WI38 (cell line): ENCODE results near the gene SEMA3G.
A peak's percentile ranks its signal among the peaks of the same experiment; 100 is the strongest.

Source experiments
- H3K4me3 ChIP-seq: 2 replicates; pipeline ENCODE4 v1.5.1; 2011; ENCODE audit warnings: low read depth, mild to moderate bottlenecking, control low read depth, low read length
- TF ChIP-seq, protein P1 (sequence below): IDR thresholded peaks from 2 replicates; pipeline ENCODE4 v1.5.1; 2012; ENCODE audit warnings: low read depth, mild to moderate bottlenecking, control low read depth, low read length

Gene SEMA3G

DNA sequence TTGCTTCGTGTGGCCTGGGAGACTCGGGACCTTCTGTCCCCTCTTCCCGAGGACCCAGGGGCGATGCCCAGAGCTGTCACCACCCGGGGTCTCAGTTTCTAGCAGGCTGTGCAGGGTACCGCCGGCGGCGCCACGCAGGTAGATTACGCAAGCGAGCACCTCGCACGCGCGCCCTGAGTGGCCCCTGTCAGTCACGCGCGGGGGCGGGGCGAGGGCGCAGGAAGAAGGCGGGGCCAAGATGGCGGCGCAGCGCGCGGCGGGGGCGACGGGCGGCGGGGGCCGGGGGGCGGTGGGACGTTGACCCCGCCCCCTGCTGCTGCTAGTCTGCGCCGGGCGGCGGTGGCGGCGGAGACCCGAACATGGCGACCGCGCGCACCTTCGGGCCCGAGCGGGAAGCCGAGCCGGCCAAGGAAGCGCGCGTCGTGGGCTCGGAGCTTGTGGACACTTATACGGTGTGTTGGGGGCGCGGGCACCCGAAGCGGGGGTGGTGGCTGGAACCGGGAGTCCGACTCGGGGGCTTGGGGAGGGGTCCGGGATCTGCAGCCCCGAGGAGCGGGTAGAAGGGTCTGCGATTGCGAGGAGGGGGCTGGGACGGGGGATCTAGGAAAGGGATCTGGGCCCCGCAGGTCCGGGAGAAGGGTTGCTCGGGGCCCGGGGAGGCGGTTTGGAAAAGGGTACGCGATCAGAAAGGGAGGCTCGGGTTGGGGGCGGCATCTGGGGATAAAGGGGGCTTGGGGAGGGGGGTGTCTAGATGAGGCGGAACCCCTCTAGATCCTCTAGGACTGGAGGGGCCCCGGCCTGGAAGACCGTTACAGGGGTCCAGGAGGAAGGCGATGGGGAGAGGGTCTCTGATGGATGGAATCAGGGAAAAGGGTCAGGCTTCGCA lies 10.6 kb upstream of the SEMA3G start, which contains the start of gene NISCH:
Gene NISCH, plus strand, starts transcription at position 322 of the 886 bp plus-strand sequence. Its CDS starts 38 bp downstream, at position 360.
- H3K4me3 ChIP-seq = peak within 1 kb of the TSS; percentile 75
- TF ChIP-seq, protein P1, sequence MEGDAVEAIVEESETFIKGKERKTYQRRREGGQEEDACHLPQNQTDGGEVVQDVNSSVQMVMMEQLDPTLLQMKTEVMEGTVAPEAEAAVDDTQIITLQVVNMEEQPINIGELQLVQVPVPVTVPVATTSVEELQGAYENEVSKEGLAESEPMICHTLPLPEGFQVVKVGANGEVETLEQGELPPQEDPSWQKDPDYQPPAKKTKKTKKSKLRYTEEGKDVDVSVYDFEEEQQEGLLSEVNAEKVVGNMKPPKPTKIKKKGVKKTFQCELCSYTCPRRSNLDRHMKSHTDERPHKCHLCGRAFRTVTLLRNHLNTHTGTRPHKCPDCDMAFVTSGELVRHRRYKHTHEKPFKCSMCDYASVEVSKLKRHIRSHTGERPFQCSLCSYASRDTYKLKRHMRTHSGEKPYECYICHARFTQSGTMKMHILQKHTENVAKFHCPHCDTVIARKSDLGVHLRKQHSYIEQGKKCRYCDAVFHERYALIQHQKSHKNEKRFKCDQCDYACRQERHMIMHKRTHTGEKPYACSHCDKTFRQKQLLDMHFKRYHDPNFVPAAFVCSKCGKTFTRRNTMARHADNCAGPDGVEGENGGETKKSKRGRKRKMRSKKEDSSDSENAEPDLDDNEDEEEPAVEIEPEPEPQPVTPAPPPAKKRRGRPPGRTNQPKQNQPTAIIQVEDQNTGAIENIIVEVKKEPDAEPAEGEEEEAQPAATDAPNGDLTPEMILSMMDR = no peak

DNA sequence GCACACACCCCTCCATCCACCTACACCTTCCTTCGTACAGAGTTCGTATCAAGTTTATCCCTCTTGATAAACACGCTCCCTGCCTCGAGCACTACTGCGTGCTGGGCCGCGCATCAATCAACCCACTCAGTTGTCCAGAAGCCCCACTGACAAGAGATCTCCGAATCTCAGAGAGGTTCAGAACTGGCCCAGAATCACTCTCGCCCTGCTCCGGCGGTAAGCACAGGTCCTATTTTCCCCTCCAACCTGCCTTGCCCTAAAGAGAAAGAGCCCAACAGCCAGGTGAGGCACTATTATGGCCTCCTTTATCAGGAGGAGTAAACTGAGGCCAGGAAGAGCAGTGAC lies 10.0 kb upstream of the SEMA3G start:
- H3K4me3 ChIP-seq = peak overlapping the region; percentile 75
- TF ChIP-seq, protein P1 = no peak

DNA sequence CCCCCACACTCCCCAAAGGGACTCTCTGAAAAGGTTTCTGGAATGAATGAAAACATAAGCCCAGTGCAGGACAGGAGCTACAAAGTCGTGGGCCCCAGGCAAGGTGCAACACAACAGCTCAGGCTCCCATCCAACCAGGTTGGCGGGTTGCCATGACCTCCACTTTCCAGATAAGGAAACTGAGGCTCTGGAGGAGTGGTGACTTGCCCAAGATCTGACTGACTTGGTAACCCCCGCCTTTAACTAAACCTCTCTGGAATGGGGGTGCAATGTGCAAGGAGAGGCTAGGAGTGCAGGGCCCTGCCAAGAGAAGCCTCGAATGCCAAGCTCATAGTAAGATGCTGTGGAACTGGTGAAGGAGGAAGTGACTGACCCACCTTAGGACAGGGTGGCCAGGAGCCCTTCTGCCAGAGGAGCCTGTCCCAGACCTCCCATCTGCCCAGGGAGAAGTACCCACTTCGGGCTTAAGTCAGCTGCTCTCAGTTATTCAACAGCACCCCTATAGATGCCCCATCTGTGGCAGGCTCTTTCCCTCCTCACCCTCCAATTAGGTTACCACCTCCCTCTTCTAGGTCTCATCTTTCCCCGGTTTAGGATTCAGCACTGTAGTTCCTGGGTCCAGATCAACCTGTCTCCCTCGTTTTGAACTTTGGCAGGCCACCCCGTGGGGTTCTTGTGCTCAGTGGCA lies 9.5 kb upstream of the SEMA3G start:
- H3K4me3 ChIP-seq = no peak overlapping the region
- TF ChIP-seq, protein P1 = no peak

- TF ChIP-seq, protein P1 = no peak
- H3K4me3 ChIP-seq = no peak within 1 kb of the TSS; the same call in 1 of the 2 replicates
Measured at GRCh38 chr3:52453496-52454249, 8.8 kb upstream of the SEMA3G start, which contains the start of gene TNNC1. Gene TNNC1 (minus strand): TSS chr3:52454041. CDS start chr3:52454015, 26 bp downstream.

DNA sequence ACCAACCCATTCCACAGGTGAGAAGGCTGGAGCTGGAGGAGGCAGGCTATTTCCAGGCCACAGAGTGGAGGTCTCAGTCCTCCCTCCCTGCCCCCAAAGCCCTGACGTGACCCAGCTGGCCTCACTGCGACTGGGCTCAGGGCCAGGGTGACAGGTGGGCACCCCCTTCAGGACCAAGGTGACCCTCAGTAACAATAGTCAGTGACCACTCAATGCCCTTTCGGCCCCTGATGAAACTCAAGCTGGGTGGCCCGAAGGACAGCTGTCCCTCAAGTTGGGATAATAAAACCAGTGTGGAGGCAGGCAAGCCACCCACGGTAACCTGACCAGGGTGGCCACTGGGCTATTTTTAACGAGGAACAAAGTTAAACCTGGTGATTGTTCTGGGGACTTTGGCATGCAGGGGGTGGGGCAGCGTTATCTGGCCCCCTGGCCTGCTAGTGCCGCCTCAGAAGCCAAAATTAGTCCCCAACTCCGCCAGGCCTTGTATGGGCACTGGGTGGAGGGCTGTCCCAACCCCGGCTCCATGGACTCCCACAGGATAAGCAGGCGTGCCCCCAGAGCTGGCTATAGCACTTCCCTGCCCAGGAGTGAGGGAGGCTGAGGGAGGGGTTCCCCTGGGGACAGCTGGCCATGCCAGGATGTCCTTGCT lies 7.8 kb upstream of the SEMA3G start:
- TF ChIP-seq, protein P1 = no peak
- H3K4me3 ChIP-seq = no peak overlapping the region

- TF ChIP-seq, protein P1 = no peak
- H3K4me3 ChIP-seq = no peak overlapping the region
Measured at GRCh38 chr3:52452126-52452525, 7.2 kb upstream of the SEMA3G start.
